Uterus (tissue), 4 donors: ENCODE measurements around the gene VIPR1. TPM values are rescaled to one million over a fixed set of nuclear protein-coding genes. Genes with fewer than 3 reads are reported as not detected.

Source experiments
- DNase-seq, 2 donors: peaks; one replicate each; pipeline ENCODE4 v3.0.0-alpha.2; 2019 to 2020
- H3K27ac ChIP-seq, 2 donors: fragments of 200-600 bp; sonication (generic); 1 replicate in 1 of 2; 2 replicates in 1 of 2; pipeline ENCODE4 v1.5.1; 2016 to 2018
- H3K27me3 ChIP-seq, 2 donors: fragments of 200-600 bp; sonication (generic); one replicate each; pipeline ENCODE4 v1.5.1; 2018 to 2019; ENCODE audit warnings: control low read depth in 1 of 2
- H3K36me3 ChIP-seq, 2 donors: fragments of 200-600 bp; sonication (generic); one replicate each; pipeline ENCODE4 v1.5.1; 2019; ENCODE audit warnings: control low read depth in 1 of 2
- H3K4me1 ChIP-seq, 2 donors: fragments of 200-600 bp; sonication (generic); one replicate each; pipeline ENCODE4 v1.5.1; 2018 to 2019; ENCODE audit warnings: control low read depth in 1 of 2
- H3K4me3 ChIP-seq, 2 donors: fragments of 200-600 bp; sonication (generic); 1 replicate in 1 of 2; 2 replicates in 1 of 2; pipeline ENCODE4 v1.5.1; 2018 to 2019; ENCODE audit warnings: mild to moderate bottlenecking in 1 of 2
- H3K9me3 ChIP-seq, 2 donors: fragments of 200-600 bp; sonication (generic); one replicate each; pipeline ENCODE4 v1.5.1; 2019; ENCODE audit warnings: control low read depth in 1 of 2
- POLR2A ChIP-seq, 2 donors: fragments of 450-650 bp; IDR thresholded peaks; one replicate each; pipeline ENCODE4 v1.6.1; 2016; ENCODE audit warnings: antibody characterized with exemption in 2 of 2, mild to moderate bottlenecking in 1 of 2, moderate library complexity in 1 of 2
- intact Hi-C: fragments of 100-400 bp; cut with DNase I; formaldehyde crosslinking; loops from one replicate; pipeline ENCODE4 v1.15.1; 2023; ENCODE audit warnings: low total_unique reads
- total RNA-seq, 4 donors: library from RNA; depleted of rRNA in 3 of 4; stranded (reverse); fragments of >200 nt in 3 of 4; gene quantifications; one replicate each; pipeline versions ENCODE4 v1.1.0 to v1.2.4, GENCODE V29; 2014 to 2023
- TF ChIP-seq, protein P1 (sequence below), 4 experiments: fragments of 200-600 bp in 2 of 4; fragments of 450-650 bp in 2 of 4; sonication (generic) in 2 of 4; IDR thresholded peaks; one replicate each; pipeline ENCODE4 v1.5.1; 2016 to 2019; ENCODE audit warnings: antibody characterized with exemption in 4 of 4, mild to moderate bottlenecking in 2 of 4, moderate library complexity in 1 of 4
- donor health status: DM: yes; HTN: yes; CAD: no.

VIPR1 gene
- total RNA-seq, 4 donors from 2014 or later, result 0.26 to 1.5 (median 0.99) TPM

- H3K4me3 ChIP-seq, result no peak overlapping the region
- no peaks in the 10 kb centered on the region for H3K9me3 ChIP-seq
- no peaks in the 10 kb centered on the region for H3K4me1 ChIP-seq
- no peak overlapping the region for H3K27ac ChIP-seq
- intact Hi-C loops, result no loop called here
- no peaks in the 10 kb centered on the region for H3K27me3 ChIP-seq
- H3K36me3 ChIP-seq, result no peaks in the 10 kb centered on the region
- TF ChIP-seq, protein P1, sequence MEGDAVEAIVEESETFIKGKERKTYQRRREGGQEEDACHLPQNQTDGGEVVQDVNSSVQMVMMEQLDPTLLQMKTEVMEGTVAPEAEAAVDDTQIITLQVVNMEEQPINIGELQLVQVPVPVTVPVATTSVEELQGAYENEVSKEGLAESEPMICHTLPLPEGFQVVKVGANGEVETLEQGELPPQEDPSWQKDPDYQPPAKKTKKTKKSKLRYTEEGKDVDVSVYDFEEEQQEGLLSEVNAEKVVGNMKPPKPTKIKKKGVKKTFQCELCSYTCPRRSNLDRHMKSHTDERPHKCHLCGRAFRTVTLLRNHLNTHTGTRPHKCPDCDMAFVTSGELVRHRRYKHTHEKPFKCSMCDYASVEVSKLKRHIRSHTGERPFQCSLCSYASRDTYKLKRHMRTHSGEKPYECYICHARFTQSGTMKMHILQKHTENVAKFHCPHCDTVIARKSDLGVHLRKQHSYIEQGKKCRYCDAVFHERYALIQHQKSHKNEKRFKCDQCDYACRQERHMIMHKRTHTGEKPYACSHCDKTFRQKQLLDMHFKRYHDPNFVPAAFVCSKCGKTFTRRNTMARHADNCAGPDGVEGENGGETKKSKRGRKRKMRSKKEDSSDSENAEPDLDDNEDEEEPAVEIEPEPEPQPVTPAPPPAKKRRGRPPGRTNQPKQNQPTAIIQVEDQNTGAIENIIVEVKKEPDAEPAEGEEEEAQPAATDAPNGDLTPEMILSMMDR (IDR thresholded peaks at IDR 0.05), result no peak
- no peak for TF ChIP-seq POLR2A (IDR thresholded peaks at IDR 0.05)
- no peak for DNase-seq
Observed at GRCh38 chr3:42520906-42521305, 18.5 kb downstream of the VIPR1 start.

DNA sequence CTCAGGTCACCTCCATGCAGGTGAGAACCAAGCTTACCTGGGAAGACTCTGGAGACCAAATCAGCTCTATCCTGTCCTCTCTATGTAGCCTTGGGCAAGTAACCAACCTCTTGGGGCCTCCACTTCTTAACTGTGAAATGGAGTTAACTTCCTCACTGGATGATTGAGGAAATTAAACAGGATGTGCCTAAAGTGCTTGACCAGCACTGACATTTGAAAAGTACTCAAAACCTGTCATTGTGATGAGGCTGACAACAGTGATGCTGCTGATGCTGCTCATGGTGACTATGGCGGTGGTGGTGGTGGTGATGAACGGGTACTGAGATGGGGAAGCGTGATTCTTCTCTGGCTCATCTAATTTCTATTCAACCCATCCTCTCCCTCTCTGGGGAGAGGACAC lies 22.3 kb downstream of the VIPR1 start:
- H3K27me3 ChIP-seq, result no peaks in the 10 kb centered on the region
- no peak for DNase-seq
- H3K27ac ChIP-seq, result no peak overlapping the region
- TF ChIP-seq, protein P1 (IDR thresholded peaks at IDR 0.05), result no peak
- no peak for TF ChIP-seq POLR2A (IDR thresholded peaks at IDR 0.05)
- intact Hi-C loops, result no loop called here
- no peaks in the 10 kb centered on the region for H3K9me3 ChIP-seq
- H3K4me1 ChIP-seq, result no peaks in the 10 kb centered on the region
- H3K4me3 ChIP-seq, result no peak overlapping the region
- H3K36me3 ChIP-seq, result no peaks in the 10 kb centered on the region

DNA sequence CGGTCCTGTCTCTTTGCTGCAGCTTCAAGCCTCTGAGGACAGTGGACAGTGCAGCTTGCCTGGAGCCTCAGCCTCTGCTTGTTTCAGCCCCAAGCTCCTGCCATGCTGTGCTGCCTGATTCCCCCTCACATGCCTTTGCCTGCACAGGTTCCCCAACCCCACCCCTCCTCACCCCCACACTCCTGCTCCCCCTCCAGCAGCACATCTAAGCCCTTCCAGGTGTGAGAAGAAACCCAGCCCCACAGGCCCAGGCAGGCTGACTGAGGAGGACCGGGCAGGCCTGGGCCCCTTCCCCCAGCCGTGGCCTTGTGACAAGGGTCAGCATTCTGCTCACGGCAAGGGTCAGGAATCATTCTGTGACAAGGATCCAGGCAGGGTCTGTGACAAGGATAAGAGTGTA lies 22.8 kb downstream of the VIPR1 start:
- no peaks in the 10 kb centered on the region for H3K4me1 ChIP-seq
- no peaks in the 10 kb centered on the region for H3K27me3 ChIP-seq
- DNase-seq, result no peak
- H3K36me3 ChIP-seq, result no peaks in the 10 kb centered on the region
- H3K4me3 ChIP-seq, result no peak overlapping the region
- no peaks in the 10 kb centered on the region for H3K9me3 ChIP-seq
- H3K27ac ChIP-seq, result no peak overlapping the region
- intact Hi-C loops, result no loop called here
- no peak for TF ChIP-seq POLR2A (IDR thresholded peaks at IDR 0.05)
- TF ChIP-seq, protein P1 (IDR thresholded peaks at IDR 0.05), result no peak

- no peaks in the 10 kb centered on the region for H3K27me3 ChIP-seq
- no peak overlapping the region for H3K4me3 ChIP-seq
- no peak for TF ChIP-seq POLR2A (IDR thresholded peaks at IDR 0.05)
- TF ChIP-seq, protein P1 (IDR thresholded peaks at IDR 0.05), result no peak
- no peak for DNase-seq
- H3K36me3 ChIP-seq, result no peaks in the 10 kb centered on the region
- no peaks in the 10 kb centered on the region for H3K9me3 ChIP-seq
- H3K27ac ChIP-seq, result no peak overlapping the region
- no peaks in the 10 kb centered on the region for H3K4me1 ChIP-seq
- intact Hi-C loops, result no loop called here
Observed at GRCh38 chr3:42525736-42526345, 23.4 kb downstream of the VIPR1 start.

- no peak for TF ChIP-seq POLR2A (IDR thresholded peaks at IDR 0.05)
- TF ChIP-seq, protein P1 (IDR thresholded peaks at IDR 0.05), result no peak
- no peaks in the 10 kb centered on the region for H3K36me3 ChIP-seq
- no peaks in the 10 kb centered on the region for H3K9me3 ChIP-seq
- H3K4me3 ChIP-seq, result no peak overlapping the region
- H3K27ac ChIP-seq, result no peak overlapping the region
- H3K4me1 ChIP-seq, result no peaks in the 10 kb centered on the region
- no peaks in the 10 kb centered on the region for H3K27me3 ChIP-seq
- intact Hi-C loops, result no loop called here
- no peak for DNase-seq
Observed at GRCh38 chr3:42526616-42527367, 24.3 kb downstream of the VIPR1 start.
